A549 (cell line): ENCODE measurements around the gene PCDH12.

Experiments
- CEBPB ChIP-seq, 2 experiments: fragments of >200 bp in 1 of 2; sonication (Bioruptor Twin) in 1 of 2; formaldehyde crosslinking in 1 of 2; IDR thresholded peaks; 2 replicates each; pipeline ENCODE4 v1.6.1; 2012 to 2016
- CHD2 ChIP-seq: fragments of 150-350 bp; IDR thresholded peaks from 2 replicates; pipeline ENCODE4 v1.6.1; 2014; ENCODE audit warnings: low read length; ENCODE audit not compliant: partially characterized antibody
- FOSL2 ChIP-seq, 2 experiments: fragments of 450-650 bp in 1 of 2; fragments of >200 bp in 1 of 2; sonication (Bioruptor Twin) in 1 of 2; formaldehyde crosslinking; IDR thresholded peaks; 2 replicates each; pipeline versions ENCODE4 v1.5.0 to v1.6.1; 2016 to 2020; ENCODE audit warnings: mild to moderate bottlenecking in 1 of 2, moderate library complexity in 1 of 2
- HDAC2 ChIP-seq: fragments of 200-600 bp; sonication (generic); IDR thresholded peaks from 2 replicates; pipeline ENCODE4 v1.6.1; 2016
- HMGXB4 ChIP-seq: fragments of 250-450 bp; sonication (Bioruptor Pico); IDR thresholded peaks from 2 replicates; pipeline ENCODE4 v1.5.0; 2021; ENCODE audit warnings: mild to moderate bottlenecking, moderate library complexity, borderline replicate concordance
- MAFK ChIP-seq: fragments of 450-650 bp; IDR thresholded peaks from 2 replicates; pipeline ENCODE4 v1.6.1; 2014; ENCODE audit not compliant: partially characterized antibody
- MAZ ChIP-seq: fragments of 150-350 bp; IDR thresholded peaks from 2 replicates; pipeline ENCODE4 v1.6.1; 2014; ENCODE audit warnings: antibody characterized with exemption, low read depth, low read length, borderline replicate concordance
- POLR2A ChIP-seq: IDR thresholded peaks from 2 replicates; pipeline ENCODE4 v1.6.1; 2012; ENCODE audit warnings: mild to moderate bottlenecking, low read length
- RAD21 ChIP-seq, 2 experiments: fragments of >200 bp in 1 of 2; sonication (Bioruptor Twin) in 1 of 2; formaldehyde crosslinking in 1 of 2; IDR thresholded peaks in 1 of 2; conservative IDR thresholded peaks in 1 of 2; 2 replicates in 1 of 2; 3 replicates in 1 of 2; pipeline ENCODE4 v1.6.1; 2012 to 2018; ENCODE audit warnings: inconsistent platforms in 1 of 2
- RFX5 ChIP-seq: fragments of 450-650 bp; IDR thresholded peaks from 2 replicates; pipeline ENCODE4 v1.7.1; 2014; ENCODE audit warnings: antibody characterized with exemption, mild to moderate bottlenecking, moderate library complexity
- SMC3 ChIP-seq: fragments of >200 bp; sonication (Bioruptor Twin); formaldehyde crosslinking; IDR thresholded peaks from 3 replicates; pipeline ENCODE4 v1.6.1; 2018; ENCODE audit warnings: inconsistent platforms
- TF ChIP-seq, protein P1 (sequence below): fragments of >200 bp; sonication (Bioruptor Twin); formaldehyde crosslinking; IDR thresholded peaks from 3 replicates; pipeline ENCODE4 v1.5.1; 2016
- TF ChIP-seq, protein P2 (sequence below): fragments of 200-600 bp; sonication (generic); IDR thresholded peaks from 2 replicates; pipeline ENCODE4 v1.6.1; 2016; ENCODE audit warnings: antibody characterized with exemption, mild to moderate bottlenecking, moderate library complexity

- TF ChIP-seq, protein P1, sequence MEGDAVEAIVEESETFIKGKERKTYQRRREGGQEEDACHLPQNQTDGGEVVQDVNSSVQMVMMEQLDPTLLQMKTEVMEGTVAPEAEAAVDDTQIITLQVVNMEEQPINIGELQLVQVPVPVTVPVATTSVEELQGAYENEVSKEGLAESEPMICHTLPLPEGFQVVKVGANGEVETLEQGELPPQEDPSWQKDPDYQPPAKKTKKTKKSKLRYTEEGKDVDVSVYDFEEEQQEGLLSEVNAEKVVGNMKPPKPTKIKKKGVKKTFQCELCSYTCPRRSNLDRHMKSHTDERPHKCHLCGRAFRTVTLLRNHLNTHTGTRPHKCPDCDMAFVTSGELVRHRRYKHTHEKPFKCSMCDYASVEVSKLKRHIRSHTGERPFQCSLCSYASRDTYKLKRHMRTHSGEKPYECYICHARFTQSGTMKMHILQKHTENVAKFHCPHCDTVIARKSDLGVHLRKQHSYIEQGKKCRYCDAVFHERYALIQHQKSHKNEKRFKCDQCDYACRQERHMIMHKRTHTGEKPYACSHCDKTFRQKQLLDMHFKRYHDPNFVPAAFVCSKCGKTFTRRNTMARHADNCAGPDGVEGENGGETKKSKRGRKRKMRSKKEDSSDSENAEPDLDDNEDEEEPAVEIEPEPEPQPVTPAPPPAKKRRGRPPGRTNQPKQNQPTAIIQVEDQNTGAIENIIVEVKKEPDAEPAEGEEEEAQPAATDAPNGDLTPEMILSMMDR, result no peak
- TF ChIP-seq MAFK (no peak), POLR2A (no peak), RAD21 (conservative IDR thresholded peaks at IDR 0.05 in 1 of 2, IDR thresholded peaks at IDR 0.05 in 1 of 2) (no peak), SMC3 (no peak), RFX5 (no peak), CEBPB (IDR thresholded peaks at IDR 0.05) (no peak), FOSL2 (IDR thresholded peaks at IDR 0.05) (no peak), FOSL2 (CRISPR knock-in tag; IDR thresholded peaks at IDR 0.05) (no peak), HDAC2 (no peak), MAZ (no peak), CHD2 (no peak), HMGXB4 (no peak)
- TF ChIP-seq, protein P2, sequence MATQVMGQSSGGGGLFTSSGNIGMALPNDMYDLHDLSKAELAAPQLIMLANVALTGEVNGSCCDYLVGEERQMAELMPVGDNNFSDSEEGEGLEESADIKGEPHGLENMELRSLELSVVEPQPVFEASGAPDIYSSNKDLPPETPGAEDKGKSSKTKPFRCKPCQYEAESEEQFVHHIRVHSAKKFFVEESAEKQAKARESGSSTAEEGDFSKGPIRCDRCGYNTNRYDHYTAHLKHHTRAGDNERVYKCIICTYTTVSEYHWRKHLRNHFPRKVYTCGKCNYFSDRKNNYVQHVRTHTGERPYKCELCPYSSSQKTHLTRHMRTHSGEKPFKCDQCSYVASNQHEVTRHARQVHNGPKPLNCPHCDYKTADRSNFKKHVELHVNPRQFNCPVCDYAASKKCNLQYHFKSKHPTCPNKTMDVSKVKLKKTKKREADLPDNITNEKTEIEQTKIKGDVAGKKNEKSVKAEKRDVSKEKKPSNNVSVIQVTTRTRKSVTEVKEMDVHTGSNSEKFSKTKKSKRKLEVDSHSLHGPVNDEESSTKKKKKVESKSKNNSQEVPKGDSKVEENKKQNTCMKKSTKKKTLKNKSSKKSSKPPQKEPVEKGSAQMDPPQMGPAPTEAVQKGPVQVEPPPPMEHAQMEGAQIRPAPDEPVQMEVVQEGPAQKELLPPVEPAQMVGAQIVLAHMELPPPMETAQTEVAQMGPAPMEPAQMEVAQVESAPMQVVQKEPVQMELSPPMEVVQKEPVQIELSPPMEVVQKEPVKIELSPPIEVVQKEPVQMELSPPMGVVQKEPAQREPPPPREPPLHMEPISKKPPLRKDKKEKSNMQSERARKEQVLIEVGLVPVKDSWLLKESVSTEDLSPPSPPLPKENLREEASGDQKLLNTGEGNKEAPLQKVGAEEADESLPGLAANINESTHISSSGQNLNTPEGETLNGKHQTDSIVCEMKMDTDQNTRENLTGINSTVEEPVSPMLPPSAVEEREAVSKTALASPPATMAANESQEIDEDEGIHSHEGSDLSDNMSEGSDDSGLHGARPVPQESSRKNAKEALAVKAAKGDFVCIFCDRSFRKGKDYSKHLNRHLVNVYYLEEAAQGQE, result no peak
Observed at GRCh38 chr5:141941779-141942178, 16.2 kb downstream of the PCDH12 start.
